ENCODE measurements around the gene TESMIN. TPM values are rescaled to one million over a fixed set of nuclear protein-coding genes. Genes with fewer than 3 reads are reported as not detected.

Gene TESMIN
- total RNA-seq, 1 experiment from 2014 or later = 78.8 TPM

GRCh38 chr11:68704887-68705286 is 46.4 kb downstream of the TESMIN start (continued):
- no peak for TF ChIP-seq ELF4 (CRISPR knock-in tag; IDR thresholded peaks at IDR 0.05; ENCODE audit: low read depth)
- 0 out of 2 replicates have a peak, but pooled peaks have one; percentile 45 for TF ChIP-seq FOXP4 (CRISPR knock-in tag; IDR thresholded peaks at IDR 0.05)
- TF ChIP-seq RELA (CRISPR knock-in tag; IDR thresholded peaks at IDR 0.05; ENCODE audit: borderline replicate concordance) = no peak
- 0 out of 2 replicates have a peak, but pooled peaks have one; percentile 20 for TF ChIP-seq ETV6 (CRISPR knock-in tag; IDR thresholded peaks at IDR 0.05)
- no peak for TF ChIP-seq ZNF671 (CRISPR knock-in tag; IDR thresholded peaks at IDR 0.05)
- TF ChIP-seq SOX15 (CRISPR knock-in tag; IDR thresholded peaks at IDR 0.05) = no peak
- TF ChIP-seq PRDM15 (CRISPR knock-in tag; IDR thresholded peaks at IDR 0.05) = no peak
- TF ChIP-seq ZNF138 (CRISPR knock-in tag; conservative IDR thresholded peaks at IDR 0.05) = no peak
- no peak for TF ChIP-seq CDX4 (CRISPR knock-in tag; IDR thresholded peaks at IDR 0.05; ENCODE audit: borderline replicate concordance)
- TF ChIP-seq TCF7 (CRISPR knock-in tag; IDR thresholded peaks at IDR 0.05; ENCODE audit: low read depth) = no peak
- TF ChIP-seq FOXJ3 (CRISPR knock-in tag; IDR thresholded peaks at IDR 0.05; ENCODE audit: borderline replicate concordance) = no peak
- peak; percentile 37; the same call in 1 of the 2 replicates for TF ChIP-seq SP1 (CRISPR knock-in tag; conservative IDR thresholded peaks at IDR 0.05)
- TF ChIP-seq CBFB (CRISPR knock-in tag; IDR thresholded peaks at IDR 0.05; ENCODE audit: low read depth) = no peak
- TF ChIP-seq ZMAT4 (CRISPR knock-in tag; IDR thresholded peaks at IDR 0.05) = no peak
- 0 out of 2 replicates have a peak, but pooled peaks have one; percentile 31 for TF ChIP-seq TEAD1 (CRISPR knock-in tag; IDR thresholded peaks at IDR 0.05)
- peak; percentile 26; the same call in 1 of the 2 replicates for TF ChIP-seq FOXK1 (CRISPR knock-in tag; IDR thresholded peaks at IDR 0.05)
- peak; percentile 87 for TF ChIP-seq ZNF423 (CRISPR knock-in tag; IDR thresholded peaks at IDR 0.05)
- no peak for TF ChIP-seq ESRRA (CRISPR knock-in tag; IDR thresholded peaks at IDR 0.05; ENCODE audit: borderline replicate concordance)
- TF ChIP-seq IRF2 (CRISPR knock-in tag; IDR thresholded peaks at IDR 0.05; ENCODE audit: borderline replicate concordance, low read depth) = no peak
- no peak for TF ChIP-seq GTF2I (CRISPR knock-in tag; conservative IDR thresholded peaks at IDR 0.05)

- TF ChIP-seq ZNF532 (CRISPR knock-in tag; IDR thresholded peaks at IDR 0.05; ENCODE audit: borderline replicate concordance) (no peak), E2F1 (CRISPR knock-in tag; IDR thresholded peaks at IDR 0.05) (no peak), HMGA2 (CRISPR knock-in tag; IDR thresholded peaks at IDR 0.05) (peak; percentile 31; the same call in 1 of the 2 replicates)
- DNase-seq (ENCODE audit: low spot score) (no peak), ATAC-seq (no peak)
- peaks cover 20% of the 10 kb centered on the region for H3K4me1 Mint-ChIP-seq
- H3K4me3 Mint-ChIP-seq = no peak overlapping the region
- peaks cover 45% of the 10 kb centered on the region for H3K9me3 Mint-ChIP-seq
- CTCF ChIA-PET = no interaction called here
- POLR2A ChIA-PET = no interaction called here
- H3K36me3 Mint-ChIP-seq = peaks cover 17% of the 10 kb centered on the region
- no peak overlapping the region for H3K27ac Mint-ChIP-seq
- H3K27me3 Mint-ChIP-seq (ENCODE audit: low read depth) = peaks cover 3% of the 10 kb centered on the region; the same call in 1 of the 2 replicates
Measured at GRCh38 chr11:68698993-68699392, 52.3 kb downstream of the TESMIN start.
